SK-N-SH (cell line): Measurements from ENCODE around the gene RAB8A. TPM values are rescaled to one million over a fixed set of nuclear protein-coding genes. Genes with fewer than 3 reads are reported as not detected.

Experiments
- CTCF ChIA-PET: fragments of 300-600, 350-600 bp; formaldehyde crosslinking; extraction: SDS; loops from one replicate; lab custom pipeline; 2021; lab: Yijun Ruan, JAX
- POLR2A ChIA-PET: fragments of 350-600 bp; sonication (Branson Sonifier 250); formaldehyde crosslinking; extraction: SDS; loops from one replicate; lab custom pipeline; 2020; ENCODE audit warnings: antibody characterized with exemption, inconsistent platforms; lab: Yijun Ruan, JAX
- DNase-seq: peaks from one replicate; pipeline ENCODE4 v3.0.0; 2012
- H2AFZ ChIP-seq: fragments of 200-600 bp; sonication (generic); 2 replicates; pipeline ENCODE4 v1.8.1; 2016; ENCODE audit warnings: antibody characterized with exemption, mild to moderate bottlenecking, low read depth
- H3F3A ChIP-seq: fragments of 200-600 bp; sonication (generic); replicated peaks from 2 replicates; pipeline ENCODE3; 2016; ENCODE audit warnings: antibody characterized with exemption, mild to moderate bottlenecking; ENCODE audit not compliant: insufficient read depth
- H3K27ac ChIP-seq, 2 experiments: fragments of 200-500 bp in 1 of 2; fragments of 200-600 bp in 1 of 2; sonication (Bioruptor generic) in 1 of 2; sonication (generic), shearing (Covaris generic) in 1 of 2; 2 replicates each; pipeline versions ENCODE4 v1.5.1 to v1.6.1; 2014 to 2016; ENCODE audit warnings: low read depth in 2 of 2, inconsistent platforms in 1 of 2, low read length in 1 of 2, mild to moderate bottlenecking in 1 of 2, mixed read lengths in 1 of 2
- H3K27me3 ChIP-seq: fragments of 200-600 bp; sonication (generic), shearing (Covaris generic); 2 replicates; pipeline ENCODE4 v1.6.1; 2016; ENCODE audit warnings: mixed run types; ENCODE audit not compliant: insufficient read depth
- H3K36me3 ChIP-seq, 2 experiments: fragments of 200-500 bp in 1 of 2; fragments of 200-600 bp in 1 of 2; sonication (Bioruptor generic) in 1 of 2; sonication (generic) in 1 of 2; replicated peaks in 1 of 2; 2 replicates each; pipeline versions ENCODE3 to v1.5.1; 2014 to 2016; ENCODE audit warnings: low read length in 1 of 2, mild to moderate bottlenecking in 1 of 2; ENCODE audit not compliant: insufficient read depth in 2 of 2, control insufficient read depth in 1 of 2
- H3K4me1 ChIP-seq, 2 experiments: fragments of 200-500 bp in 1 of 2; fragments of 200-600 bp in 1 of 2; sonication (Bioruptor generic) in 1 of 2; sonication (generic), shearing (Covaris generic) in 1 of 2; 2 replicates each; pipeline versions ENCODE4 v1.5.1 to v1.6.1; 2014 to 2016; ENCODE audit warnings: low read depth in 1 of 2, low read length in 1 of 2, mixed run types in 1 of 2; ENCODE audit not compliant: insufficient read depth in 2 of 2, control insufficient read depth in 1 of 2
- H3K4me2 ChIP-seq: fragments of 200-600 bp; sonication (generic), shearing (Covaris generic); 2 replicates; pipeline ENCODE4 v1.6.1; 2017; ENCODE audit warnings: mixed run types
- H3K4me3 ChIP-seq, 2 experiments: fragments of 200-500 bp in 1 of 2; fragments of 200-600 bp in 1 of 2; sonication (Bioruptor generic) in 1 of 2; sonication (generic), shearing (Covaris generic) in 1 of 2; 2 replicates each; pipeline versions ENCODE4 v1.5.1 to v1.8.1; 2014 to 2016; ENCODE audit warnings: low read depth in 2 of 2, inconsistent platforms in 1 of 2, low read length in 1 of 2, mild to moderate bottlenecking in 1 of 2, mixed read lengths in 1 of 2, moderate library complexity in 1 of 2
- H3K79me2 ChIP-seq: fragments of 200-600 bp; sonication (generic); 2 replicates; pipeline ENCODE4 v1.8.1; 2017; ENCODE audit warnings: mild to moderate bottlenecking; ENCODE audit not compliant: insufficient read depth
- H3K9ac ChIP-seq: fragments of 200-600 bp; sonication (generic); 2 replicates; pipeline ENCODE4 v1.6.1; 2017; ENCODE audit warnings: mixed run types
- H3K9me2 ChIP-seq: fragments of 200-600 bp; sonication (generic); 2 replicates; pipeline ENCODE4 v1.6.1; 2017; ENCODE audit warnings: mixed run types
- H3K9me3 ChIP-seq: fragments of 200-600 bp; sonication (generic); 2 replicates; pipeline ENCODE4 v1.6.1; 2017; ENCODE audit warnings: mixed run types, mild to moderate bottlenecking, moderate library complexity
- H4K20me1 ChIP-seq: fragments of 200-600 bp; sonication (generic); 2 replicates; pipeline ENCODE4 v1.6.1; 2017; ENCODE audit warnings: mild to moderate bottlenecking, mixed run types; ENCODE audit not compliant: insufficient read depth
- CTCF ChIP-seq: fragments of 200-600 bp; sonication (generic); IDR thresholded peaks from 2 replicates; pipeline ENCODE4 v1.6.1; 2017; ENCODE audit warnings: antibody characterized with exemption, mild to moderate bottlenecking, moderate library complexity
- FOSL2 ChIP-seq: IDR thresholded peaks from 2 replicates; pipeline ENCODE4 v1.4.0; 2012; ENCODE audit warnings: low read depth, mild to moderate bottlenecking, moderate library complexity, borderline replicate concordance
- MEF2A ChIP-seq: IDR thresholded peaks from 2 replicates; pipeline ENCODE4 v1.4.0; 2012; ENCODE audit warnings: low read depth, borderline replicate concordance
- NFIC ChIP-seq: IDR thresholded peaks from 2 replicates; pipeline ENCODE4 v1.4.0; 2012; ENCODE audit warnings: borderline replicate concordance
- PBX3 ChIP-seq: IDR thresholded peaks from 2 replicates; pipeline ENCODE4; 2012
- RAD21 ChIP-seq: IDR thresholded peaks from 2 replicates; pipeline ENCODE4 v1.6.1; 2012; ENCODE audit warnings: mild to moderate bottlenecking, low read length
- RCOR1 ChIP-seq: fragments of 150-350 bp; IDR thresholded peaks from 2 replicates; pipeline ENCODE4 v1.6.1; 2017; ENCODE audit warnings: antibody characterized with exemption, low read length
- SMC3 ChIP-seq: IDR thresholded peaks from 2 replicates; pipeline ENCODE4 v1.6.1; 2012; ENCODE audit warnings: low read depth, low read length, improper control_type of control experiment
- TAF1 ChIP-seq: IDR thresholded peaks from 2 replicates; pipeline ENCODE4 v1.6.1; 2012; ENCODE audit warnings: low read depth, mild to moderate bottlenecking, low read length, moderate library complexity, borderline replicate concordance
- USF1 ChIP-seq: IDR thresholded peaks from 2 replicates; pipeline ENCODE4 v1.4.0; 2012; ENCODE audit warnings: low read depth, borderline replicate concordance
- WGBS: methylation state at CpG from one replicate; pipeline ENCODE4 v1.1.6; 2017; ENCODE audit warnings: low lambda C conversion rate; 5-methylcytosine and 5-hydroxymethylcytosine counted together
- polyA plus RNA-seq, 3 experiments: library from polyadenylated mRNA; depleted of rRNA; stranded (reverse); fragments of >200 nt; gene quantifications; 2 replicates each; pipeline ENCODE4 v1.2.3, GENCODE V29; 2012
- TF ChIP-seq, protein P1 (sequence below): IDR thresholded peaks from 2 replicates; pipeline ENCODE4 v1.4.0; 2012; ENCODE audit warnings: low read depth
- TF ChIP-seq, protein P2 (sequence below): fragments of 150-350 bp; IDR thresholded peaks from 2 replicates; pipeline ENCODE4 v1.6.1; 2016; ENCODE audit warnings: mild to moderate bottlenecking, low read depth, low read length

The RAB8A gene
- polyA plus RNA-seq, 1 of the 3 experiments (the other 2 are of a cell fraction): 55.2 TPM

DNA sequence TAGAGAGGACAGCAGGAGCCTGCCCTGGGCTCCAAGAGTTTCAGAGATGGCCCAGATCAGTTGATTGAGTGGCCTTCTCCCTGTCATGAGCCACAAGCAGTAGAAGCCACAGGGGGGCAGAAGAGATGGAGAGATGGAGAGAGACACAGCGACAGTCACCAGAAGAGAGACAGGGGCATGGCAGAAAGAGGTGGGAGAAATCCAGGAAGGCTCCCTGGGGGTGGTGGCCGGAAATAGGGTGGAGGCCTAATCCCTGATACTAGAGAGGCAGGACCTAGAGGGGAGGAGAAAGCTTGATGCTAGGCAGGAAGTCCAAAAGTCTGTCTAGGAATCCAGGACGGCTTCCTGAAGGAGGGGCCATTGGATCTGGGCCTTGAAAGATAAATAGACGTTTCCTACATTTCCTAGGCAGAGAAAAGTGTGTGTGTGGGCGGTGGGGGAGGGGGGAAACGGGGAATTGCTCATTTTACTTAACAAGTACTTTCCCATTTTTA is 45.0 kb upstream of the RAB8A start:
- no peaks in the 10 kb centered on the region for H4K20me1 ChIP-seq
- TF ChIP-seq CTCF: peak; percentile 27; the same call in 1 of the 2 replicates
- TF ChIP-seq SMC3: peak; percentile 38; the same call in 1 of the 2 replicates
- no peak for TF ChIP-seq MEF2A
- TF ChIP-seq USF1: no peak
- TF ChIP-seq FOSL2: no peak
- no peak for TF ChIP-seq NFIC
- TF ChIP-seq RAD21: peak; percentile 61
- TF ChIP-seq, protein P1, sequence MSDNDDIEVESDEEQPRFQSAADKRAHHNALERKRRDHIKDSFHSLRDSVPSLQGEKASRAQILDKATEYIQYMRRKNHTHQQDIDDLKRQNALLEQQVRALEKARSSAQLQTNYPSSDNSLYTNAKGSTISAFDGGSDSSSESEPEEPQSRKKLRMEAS: no peak
- no peak for TF ChIP-seq TAF1
- TF ChIP-seq, protein P2, sequence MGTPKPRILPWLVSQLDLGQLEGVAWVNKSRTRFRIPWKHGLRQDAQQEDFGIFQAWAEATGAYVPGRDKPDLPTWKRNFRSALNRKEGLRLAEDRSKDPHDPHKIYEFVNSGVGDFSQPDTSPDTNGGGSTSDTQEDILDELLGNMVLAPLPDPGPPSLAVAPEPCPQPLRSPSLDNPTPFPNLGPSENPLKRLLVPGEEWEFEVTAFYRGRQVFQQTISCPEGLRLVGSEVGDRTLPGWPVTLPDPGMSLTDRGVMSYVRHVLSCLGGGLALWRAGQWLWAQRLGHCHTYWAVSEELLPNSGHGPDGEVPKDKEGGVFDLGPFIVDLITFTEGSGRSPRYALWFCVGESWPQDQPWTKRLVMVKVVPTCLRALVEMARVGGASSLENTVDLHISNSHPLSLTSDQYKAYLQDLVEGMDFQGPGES: no peak
- no peak overlapping the region for H3K4me3 ChIP-seq
- no peaks in the 10 kb centered on the region for H3K27me3 ChIP-seq
- H3K36me3 ChIP-seq: no peaks in the 10 kb centered on the region
- H3K9me2 ChIP-seq: no peaks in the 10 kb centered on the region
- ChIA-PET POLR2A (interaction anchor here (0.5 to 0.6 kb wide), 2 partner anchors 30 to 467 kb away, joined by 3 to 4 read pairs; no protein-coding TSS in a partner anchor), CTCF (interaction anchor here (1.4 to 5.1 kb wide), 3 partner anchors 25 to 44 kb away, joined by 4 to 22 read pairs (median 11); partner anchors contain the start of gene RAB8A)
- no peak overlapping the region for H2AFZ ChIP-seq
- H3K9ac ChIP-seq: no peak overlapping the region
- no peaks in the 10 kb centered on the region for H3K9me3 ChIP-seq
- no peaks in the 10 kb centered on the region for H3K79me2 ChIP-seq
- H3K4me1 ChIP-seq: no peaks in the 10 kb centered on the region; a peak in 1 of 4 replicates
- peak; percentile 62 for DNase-seq
- no peaks in the 10 kb centered on the region for H3F3A ChIP-seq
- 45% methylated on average over 6 of the region's 6 CpGs for WGBS
- no peak overlapping the region for H3K4me2 ChIP-seq
- H3K27ac ChIP-seq: no peak overlapping the region

DNA sequence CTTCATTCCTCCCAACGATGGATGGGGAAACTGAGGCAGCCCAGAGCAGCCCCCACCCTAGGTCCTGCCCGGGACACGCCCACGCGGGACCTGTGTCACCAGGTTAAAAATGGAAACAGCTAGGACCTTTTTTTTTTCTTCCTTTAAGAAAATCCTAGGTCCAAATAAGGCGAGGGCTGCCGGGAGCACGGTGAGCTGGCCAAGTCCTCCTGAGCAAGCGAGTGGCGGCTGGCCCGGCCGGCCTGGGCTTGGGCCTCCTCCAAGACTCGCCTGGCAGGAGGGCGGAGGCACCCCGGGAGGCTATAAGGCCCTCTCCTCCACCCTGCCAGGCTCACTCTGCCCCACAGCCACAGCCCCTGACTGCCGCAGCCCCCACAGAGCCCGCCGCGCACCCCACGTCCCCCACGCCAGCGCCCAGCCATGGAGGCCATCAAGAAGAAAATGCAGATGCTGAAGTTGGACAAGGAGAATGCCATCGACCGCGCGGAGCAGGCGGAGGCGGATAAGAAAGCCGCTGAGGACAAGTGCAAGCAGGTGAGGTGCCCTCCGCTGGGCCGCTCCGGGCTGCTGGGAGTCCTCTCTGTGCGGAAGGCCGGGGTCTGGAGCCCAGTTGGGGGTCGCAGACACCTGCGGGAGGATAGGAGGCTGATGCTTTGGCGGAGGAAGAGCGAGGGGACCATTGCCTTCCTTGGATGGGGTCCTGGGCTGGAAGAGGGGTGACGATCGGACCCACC is 44.3 kb upstream of the RAB8A start:
- POLR2A ChIA-PET: interaction anchor here (0.5 to 0.6 kb wide), 2 partner anchors 29 to 467 kb away, joined by 3 to 4 read pairs; no protein-coding TSS in a partner anchor
- no peak overlapping the region for H3K4me2 ChIP-seq
- no peak overlapping the region for H3K4me3 ChIP-seq
- H3K9ac ChIP-seq: no peak overlapping the region
- H3K27ac ChIP-seq: no peak overlapping the region
- no peaks in the 10 kb centered on the region for H3K9me2 ChIP-seq
- WGBS: 83% methylated on average over 39 of the region's 40 CpGs
- no peaks in the 10 kb centered on the region; a peak in 1 of 4 replicates for H3K4me1 ChIP-seq
- H3K79me2 ChIP-seq: no peaks in the 10 kb centered on the region
- CTCF ChIA-PET: interaction anchor here (2.1 to 5.1 kb wide), 2 partner anchors 26 to 43 kb away, joined by 11 to 22 read pairs; partner anchors contain the start of gene RAB8A
- no peaks in the 10 kb centered on the region for H3K36me3 ChIP-seq
- no peaks in the 10 kb centered on the region for H3F3A ChIP-seq
- no peak overlapping the region for H2AFZ ChIP-seq
- no peaks in the 10 kb centered on the region for H3K27me3 ChIP-seq
- no peaks in the 10 kb centered on the region for H4K20me1 ChIP-seq
- no peak for TF ChIP-seq SMC3
- TF ChIP-seq RCOR1: no peak
- no peak for TF ChIP-seq PBX3
- no peaks in the 10 kb centered on the region for H3K9me3 ChIP-seq
- no peak for DNase-seq
